Liver (tissue), 3 donors: ENCODE measurements around the gene CEBPG.

Experiments
- ATF3 ChIP-seq: IDR thresholded peaks from 2 replicates; pipeline ENCODE4 v1.6.1; 2016; ENCODE audit warnings: antibody characterized with exemption
- CTCF ChIP-seq: fragments of 150-350 bp; IDR thresholded peaks from 2 replicates; pipeline ENCODE4 v1.5.1; 2017; ENCODE audit warnings: improper control_type of control experiment, low read depth, low read length; ENCODE audit not compliant: missing input control
- EGR1 ChIP-seq, 2 donors: IDR thresholded peaks; 2 replicates each; pipeline ENCODE4 v1.6.1; 2016 to 2018; ENCODE audit warnings: antibody characterized with exemption in 2 of 2, low read depth in 2 of 2
- FOXA1 ChIP-seq: IDR thresholded peaks from 2 replicates; pipeline ENCODE4 v1.6.1; 2016; ENCODE audit warnings: antibody characterized with exemption
- GABPA ChIP-seq, 2 donors: IDR thresholded peaks in 1 of 2; conservative IDR thresholded peaks in 1 of 2; 2 replicates each; pipeline ENCODE4 v1.6.1; 2016; ENCODE audit warnings: antibody characterized with exemption in 2 of 2, mild to moderate bottlenecking in 1 of 2, moderate library complexity in 1 of 2
- HNF4A ChIP-seq, 2 donors: conservative IDR thresholded peaks; 2 replicates each; pipeline ENCODE4 v1.6.1; 2016; ENCODE audit warnings: antibody characterized with exemption in 2 of 2, mild to moderate bottlenecking in 2 of 2
- HNF4G ChIP-seq: IDR thresholded peaks from 2 replicates; pipeline ENCODE4 v1.6.1; 2016; ENCODE audit warnings: antibody characterized with exemption
- MAX ChIP-seq: IDR thresholded peaks from 2 replicates; pipeline ENCODE4 v1.6.1; 2016; ENCODE audit warnings: antibody characterized with exemption
- RAD21 ChIP-seq, 2 donors: IDR thresholded peaks; 2 replicates each; pipeline ENCODE4 v1.6.1; 2016; ENCODE audit warnings: antibody characterized with exemption in 2 of 2, mild to moderate bottlenecking in 2 of 2
- REST ChIP-seq: IDR thresholded peaks from 2 replicates; pipeline ENCODE4 v1.6.1; 2016; ENCODE audit warnings: antibody characterized with exemption, mild to moderate bottlenecking
- RXRA ChIP-seq, 2 donors: IDR thresholded peaks; 2 replicates each; pipeline ENCODE4 v1.6.1; 2017 to 2018; ENCODE audit warnings: antibody characterized with exemption in 2 of 2, mild to moderate bottlenecking in 1 of 2
- SP1 ChIP-seq: IDR thresholded peaks from 2 replicates; pipeline ENCODE4 v1.6.1; 2018; ENCODE audit warnings: antibody characterized with exemption, mild to moderate bottlenecking
- TAF1 ChIP-seq: conservative IDR thresholded peaks from 2 replicates; pipeline ENCODE4 v1.6.1; 2016; ENCODE audit warnings: antibody characterized with exemption, mild to moderate bottlenecking
- ZBTB33 ChIP-seq: IDR thresholded peaks from 2 replicates; pipeline ENCODE4 v1.6.1; 2016; ENCODE audit warnings: antibody characterized with exemption
- donor health status: healthy.
- donor health status: healthy.

- TF ChIP-seq CTCF (no peak), TAF1 (no peak), ATF3 (no peak), FOXA1 (no peak), REST (no peak), MAX (no peak), RAD21 (IDR thresholded peaks at IDR 0.05) (no peak), EGR1 (IDR thresholded peaks at IDR 0.05; ENCODE audit: low read depth in 2 of 2) (no peak), SP1 (no peak), RXRA (IDR thresholded peaks at IDR 0.05) (no peak), GABPA (IDR thresholded peaks at IDR 0.05 in 1 of 2, conservative IDR thresholded peaks at IDR 0.05 in 1 of 2) (no peak), HNF4A (conservative IDR thresholded peaks at IDR 0.05) (no peak), HNF4G (no peak), ZBTB33 (no peak)
Observed at GRCh38 chr19:33340991-33341390, 32.5 kb upstream of the CEBPG start.
